ENCODE measurements around the gene SLC25A21.
"Not testable (repeated sequence)": the region's sequence is repeated elsewhere in the genome, so short reads cannot be mapped to it uniquely, and the experiment has no call there.

Gene SLC25A21

GRCh38 chr14:37185670-37186069 is 13.3 kb upstream of the SLC25A21 start:
- no peak for DNase-seq

DNA sequence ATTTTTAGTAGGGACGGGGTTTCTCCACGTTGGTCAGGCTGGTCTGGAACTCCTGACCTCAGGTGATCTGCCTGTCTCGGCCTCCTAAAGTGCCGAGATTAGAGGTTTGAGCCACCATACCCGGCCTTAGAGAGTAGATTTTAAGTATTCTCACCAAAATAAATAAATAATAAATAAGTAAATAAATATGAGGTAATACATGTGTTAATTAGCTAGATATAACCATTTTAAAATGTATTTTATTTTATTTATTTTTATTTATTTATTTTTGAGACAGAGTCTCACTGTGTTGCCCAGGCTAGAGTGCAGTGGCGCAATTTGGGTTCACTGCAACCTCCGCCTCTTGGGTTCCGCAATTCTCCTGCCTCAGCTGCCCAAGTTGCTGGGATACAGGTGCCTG is 12.1 kb upstream of the SLC25A21 start:
- not testable (repeated sequence) for DNase-seq

DNA sequence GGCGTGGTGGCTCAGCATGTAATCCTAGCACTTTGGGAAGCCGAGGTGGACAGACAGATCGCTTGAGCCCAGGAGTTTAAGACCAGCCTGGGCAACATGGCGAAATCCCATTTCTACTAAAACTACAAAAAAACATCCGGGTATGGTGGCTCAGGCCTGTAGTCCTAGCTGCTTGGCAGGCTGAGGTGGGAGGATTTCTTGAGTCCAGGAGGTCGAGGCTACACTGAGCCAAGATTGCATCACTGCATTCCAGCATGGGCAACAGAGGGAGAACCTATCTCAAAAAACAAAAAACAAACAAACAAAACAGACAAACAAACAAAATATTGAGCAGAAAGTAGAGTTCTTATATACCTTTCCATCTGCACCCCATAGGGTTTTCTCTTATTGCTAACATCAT is 9.0 kb upstream of the SLC25A21 start:
- DNase-seq = no peak

GRCh38 chr14:37180886-37181285 is 8.5 kb upstream of the SLC25A21 start:
- not testable (repeated sequence) for DNase-seq

DNA sequence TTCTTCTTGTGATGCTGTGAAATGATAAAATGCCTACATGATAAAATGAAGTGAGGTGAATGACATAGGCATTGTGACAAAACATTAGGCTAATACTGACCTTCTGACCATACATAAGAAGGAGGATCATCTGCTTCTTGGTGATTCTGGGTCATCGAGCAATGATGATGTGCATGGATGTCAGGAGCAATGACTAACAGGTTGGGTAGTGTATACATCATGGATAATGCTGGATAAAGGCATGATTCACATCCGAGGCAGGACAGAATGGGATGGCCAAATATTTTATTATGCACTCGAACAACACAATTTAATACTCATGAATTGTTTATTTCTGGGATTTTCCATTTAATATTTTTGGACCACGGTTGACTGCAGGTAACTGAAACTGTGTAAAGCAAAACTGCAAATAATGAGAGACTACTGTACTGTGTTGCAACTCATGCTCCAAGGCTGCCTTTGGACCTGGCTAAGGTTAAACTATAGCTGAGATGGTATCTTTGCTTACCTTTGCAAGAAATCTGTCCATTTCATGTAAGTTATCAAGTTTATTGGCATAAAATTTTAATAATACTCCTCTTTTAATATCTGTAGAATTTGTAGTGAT is 7.6 kb upstream of the SLC25A21 start:
- DNase-seq = no peak

DNA sequence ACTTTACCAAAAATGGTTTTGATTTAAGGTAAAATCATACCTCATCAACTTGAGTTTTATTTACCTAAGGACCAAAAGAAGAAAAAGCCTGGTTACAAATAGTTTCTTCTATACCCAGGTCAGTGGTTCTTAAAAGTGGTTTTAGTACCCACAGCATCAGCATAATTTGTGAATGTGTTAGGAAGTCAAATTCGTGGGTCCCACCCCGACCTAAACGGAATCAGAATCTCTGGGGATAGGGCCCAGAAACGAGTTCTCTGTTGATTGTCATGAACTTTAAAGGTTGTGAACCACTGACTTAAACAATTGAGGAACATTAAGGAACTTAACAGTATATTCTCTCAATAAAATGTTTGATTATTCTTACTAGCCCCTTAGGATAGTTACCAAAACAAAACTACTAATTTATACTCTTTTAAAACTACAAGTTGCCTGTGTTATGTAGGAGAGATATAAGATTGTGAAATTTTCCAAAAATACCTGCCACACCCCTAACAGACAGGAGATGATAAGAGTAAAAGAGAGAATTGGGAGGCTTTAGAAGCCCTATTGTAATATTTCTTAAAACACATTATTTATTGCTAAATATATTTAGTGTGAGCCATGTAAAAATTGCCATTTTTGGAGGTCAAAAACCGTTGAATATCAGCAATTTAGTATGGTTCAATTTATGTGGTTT is 669 bp upstream of the SLC25A21 start:
- no peak for DNase-seq

DNA sequence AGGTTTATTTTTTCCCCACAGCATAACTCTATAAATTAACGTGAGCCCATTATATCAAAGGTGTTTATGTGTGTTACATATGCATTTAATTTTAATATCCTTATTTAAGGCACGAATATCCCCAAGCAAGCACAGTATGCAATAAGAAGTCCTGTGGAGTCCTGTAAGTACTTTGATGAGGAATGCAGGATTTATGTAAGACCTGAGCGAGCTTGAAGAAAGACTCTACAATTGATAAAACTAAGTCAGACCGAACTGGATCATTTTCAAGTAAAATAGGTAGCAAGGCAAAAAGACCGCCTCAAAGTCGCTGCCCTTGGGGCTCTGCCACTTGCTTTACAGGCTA is 755 bp downstream of the SLC25A21 start:
- DNase-seq = no peak

- no peak for DNase-seq
Measured at GRCh38 chr14:37170993-37171392, 1.4 kb downstream of the SLC25A21 start.

DNA sequence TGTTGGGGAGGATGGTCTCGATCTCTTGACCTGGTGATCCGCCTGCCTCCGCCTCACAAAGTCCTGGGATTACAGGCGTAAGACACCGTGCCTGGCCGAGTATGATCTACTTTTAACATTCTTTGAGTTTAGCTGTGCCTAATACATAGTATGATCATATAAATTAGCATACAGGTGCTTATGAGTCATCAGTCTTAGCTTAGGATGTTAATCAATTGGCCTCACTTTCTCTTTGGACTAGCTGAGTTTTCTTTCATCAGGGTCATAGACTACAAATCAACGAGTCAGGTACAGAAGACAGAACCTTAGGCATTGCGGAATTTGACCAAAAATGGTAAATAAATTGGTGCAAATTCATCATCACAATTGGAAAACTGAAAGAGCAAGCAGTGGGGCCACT is 2.2 kb downstream of the SLC25A21 start:
- DNase-seq = no peak

- no peak for DNase-seq
Measured at GRCh38 chr14:37168721-37169120, 3.7 kb downstream of the SLC25A21 start.

GRCh38 chr14:37167151-37168047 is 5.0 kb downstream of the SLC25A21 start:
- DNase-seq = no peak

DNA sequence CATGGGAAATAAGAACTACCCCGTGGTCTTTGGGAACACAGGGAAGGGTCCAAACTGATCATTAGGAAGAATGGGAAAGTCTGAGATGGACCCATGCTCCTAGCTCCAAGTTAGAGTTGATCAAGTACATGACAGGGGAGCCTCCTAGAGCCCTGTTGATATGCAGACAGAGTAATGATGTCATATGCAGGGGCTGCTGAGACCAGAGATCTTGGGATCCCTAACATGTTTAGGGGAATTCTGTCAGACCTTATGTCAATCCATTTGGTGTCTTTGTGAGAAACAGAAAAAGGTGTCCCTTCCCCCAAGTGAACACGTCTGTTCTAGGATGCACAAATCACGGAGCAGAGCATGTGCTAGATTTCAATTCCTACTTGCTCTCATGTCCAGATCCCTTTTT is 6.6 kb downstream of the SLC25A21 start:
- DNase-seq = no peak

DNA sequence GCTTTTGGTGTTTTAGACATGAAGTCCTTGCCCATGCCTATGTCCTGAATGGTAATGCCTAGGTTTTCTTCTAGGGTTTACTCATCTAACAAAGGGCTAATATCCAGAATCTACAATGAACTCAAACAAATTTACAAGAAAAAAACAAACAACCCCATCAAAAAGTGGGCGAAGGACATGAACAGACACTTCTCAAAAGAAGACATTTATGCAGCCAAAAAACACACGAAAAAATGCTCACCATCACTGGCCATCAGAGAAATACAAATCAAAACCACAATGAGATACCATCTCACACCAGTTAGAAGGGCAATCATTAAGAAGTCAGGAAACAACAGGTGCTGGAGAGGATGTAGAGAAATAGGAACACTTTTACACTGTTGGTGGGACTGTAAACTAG is 10.1 kb downstream of the SLC25A21 start:
- not testable (repeated sequence) for DNase-seq

DNA sequence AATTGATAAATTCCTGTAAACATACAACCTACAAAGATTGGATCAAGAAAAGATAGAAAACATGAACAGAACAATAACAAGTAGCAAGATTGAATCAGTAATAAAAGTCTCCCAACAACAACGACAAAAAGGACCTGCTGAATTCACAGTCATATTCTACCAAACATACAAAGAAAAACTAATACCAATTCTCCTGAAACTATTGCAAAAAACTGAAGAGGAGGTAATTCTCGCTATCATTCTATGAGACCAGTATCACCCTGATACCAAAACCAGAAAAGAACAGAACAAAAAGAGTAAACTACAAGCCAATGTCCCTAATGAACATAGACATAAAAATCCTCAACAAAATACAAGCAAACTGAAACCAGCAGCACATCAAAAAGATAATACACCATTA is 14.4 kb downstream of the SLC25A21 start:
- no peak for DNase-seq

DNA sequence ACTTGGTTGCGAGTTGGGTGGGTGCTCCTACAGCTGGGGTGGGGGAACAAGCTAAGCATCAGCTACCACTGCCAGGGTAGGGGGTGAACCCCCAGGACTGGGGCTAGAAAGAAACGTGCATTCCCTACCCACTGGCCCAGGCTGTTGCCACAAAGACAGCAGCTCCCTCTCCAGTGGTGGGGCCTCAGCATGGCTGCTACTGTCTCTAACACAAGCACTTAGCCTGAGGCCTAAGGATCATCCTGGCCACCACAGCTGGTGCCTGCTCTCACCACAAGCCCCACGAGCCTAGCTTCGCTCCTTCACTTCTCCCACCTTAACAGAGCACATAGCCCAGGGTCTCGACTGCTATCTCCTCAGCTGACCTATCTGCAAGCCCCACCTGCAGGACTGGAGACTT is 18.9 kb downstream of the SLC25A21 start:
- DNase-seq = no peak

GRCh38 chr14:37153005-37153404 is 19.4 kb downstream of the SLC25A21 start:
- DNase-seq = no peak

DNA sequence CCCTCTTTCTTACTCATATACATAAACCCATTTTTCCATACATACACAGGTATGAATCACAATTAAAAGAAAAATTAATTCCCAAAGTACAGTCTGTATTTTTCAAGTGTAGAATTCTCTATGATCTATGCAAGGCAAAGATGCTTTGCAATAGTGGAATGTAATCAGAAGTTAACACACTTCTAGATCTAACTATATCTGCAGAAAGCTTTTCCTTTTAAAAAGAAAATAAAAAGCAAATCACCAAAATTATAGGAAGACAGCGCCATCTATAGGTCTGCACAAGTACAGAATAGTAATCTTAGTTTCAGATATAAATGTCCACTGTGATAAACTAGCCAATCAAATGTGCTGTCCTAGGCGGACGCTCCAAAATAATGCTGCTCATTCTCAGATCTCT is 22.0 kb downstream of the SLC25A21 start:
- DNase-seq = peak; percentile 84

DNA sequence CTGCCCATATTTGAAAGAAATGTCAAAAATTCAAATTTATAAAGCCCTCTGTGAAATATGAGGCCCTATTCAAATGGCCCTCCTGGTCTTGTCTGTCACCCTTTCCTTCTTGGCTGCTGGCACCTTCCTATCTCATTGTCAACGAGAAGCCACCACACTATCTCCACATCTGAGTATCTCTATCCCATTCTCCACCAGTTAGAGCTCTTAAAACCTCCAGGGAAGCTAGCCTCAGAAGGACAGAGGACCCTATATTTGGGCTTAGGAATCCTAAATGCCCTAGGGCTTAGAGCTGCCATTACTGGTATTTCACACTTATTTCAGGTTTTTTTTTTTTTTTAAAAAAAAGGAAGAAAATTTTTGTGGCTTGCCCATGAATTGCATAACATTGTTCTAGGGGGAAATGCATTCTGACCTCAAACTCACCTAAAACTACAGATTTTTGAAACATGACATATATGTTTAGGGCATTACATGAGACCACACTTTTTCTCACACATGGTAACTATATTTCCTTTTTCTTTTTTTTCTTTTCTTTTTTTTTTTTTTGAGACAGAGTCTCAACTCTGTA is 25.0 kb downstream of the SLC25A21 start:
- no peak for DNase-seq

DNA sequence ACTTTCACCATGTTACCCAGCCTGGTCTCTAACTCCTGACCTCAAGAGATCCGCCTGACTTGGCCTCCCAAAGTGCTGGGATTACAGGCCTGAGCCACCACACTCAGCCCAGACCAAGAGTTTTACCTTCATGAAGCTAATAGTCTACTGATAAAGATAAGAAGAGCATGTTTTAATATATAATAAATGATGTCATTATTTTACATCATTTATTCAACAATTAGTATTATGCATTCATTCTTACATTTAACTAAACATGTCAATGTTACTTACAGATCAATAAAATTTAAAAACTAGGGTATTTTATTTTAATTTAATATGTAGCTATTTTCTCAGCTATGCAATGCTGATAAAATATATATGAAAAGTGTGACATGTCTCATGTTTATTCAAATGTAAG is 26.0 kb downstream of the SLC25A21 start:
- not testable (repeated sequence) for DNase-seq

- no peak for DNase-seq
Measured at GRCh38 chr14:37145395-37145794, 27.0 kb downstream of the SLC25A21 start.

DNA sequence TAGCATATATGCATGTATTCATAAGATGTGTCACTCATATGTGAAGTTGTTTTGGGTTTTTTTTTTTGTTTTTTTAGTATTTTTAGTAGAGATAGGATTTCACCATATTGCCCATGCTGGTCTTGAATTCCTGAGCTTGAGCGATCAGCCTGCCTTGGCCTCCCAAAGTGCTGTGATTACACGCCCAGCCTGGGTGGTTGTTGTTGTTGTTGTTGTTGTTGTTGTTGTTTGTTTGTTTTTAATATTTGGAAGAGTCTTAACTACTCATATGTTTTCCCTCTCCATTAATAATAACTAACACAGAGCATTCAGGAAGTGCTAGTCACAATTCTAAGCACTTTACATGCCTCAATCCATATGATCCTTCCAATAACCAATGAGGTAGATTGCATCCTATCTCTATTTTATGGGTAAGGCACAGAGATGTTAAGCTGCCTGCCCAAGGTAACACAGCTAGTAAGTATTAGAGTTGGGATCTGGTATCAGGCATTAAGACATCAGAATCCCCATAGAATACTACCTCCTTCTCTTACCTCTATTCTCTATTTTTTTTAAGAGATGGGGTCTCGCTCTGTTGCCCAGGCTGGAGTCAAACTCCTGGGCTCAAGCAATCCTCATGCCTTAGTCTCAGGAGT is 27.6 kb downstream of the SLC25A21 start:
- no peak for DNase-seq

DNA sequence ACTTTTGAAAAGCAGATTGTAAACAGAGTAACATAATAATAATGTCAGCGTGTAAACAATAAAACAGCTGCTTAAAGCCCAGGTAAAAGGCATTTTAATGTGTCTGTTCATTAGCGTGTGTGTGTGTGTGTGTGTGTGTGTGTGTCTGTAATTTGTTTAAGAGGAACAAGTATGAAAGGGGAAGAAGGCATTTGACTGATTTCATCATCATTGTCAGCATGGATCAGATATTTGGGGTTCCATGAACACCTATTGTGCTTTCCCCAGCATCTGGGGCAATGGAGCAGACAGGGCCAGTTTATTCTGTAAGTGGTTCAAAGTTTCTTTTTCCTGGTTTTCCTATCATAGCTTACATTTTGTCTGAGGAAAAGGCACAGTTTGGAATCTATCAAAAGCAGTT is 28.9 kb downstream of the SLC25A21 start:
- DNase-seq = no peak

- DNase-seq = no peak
Measured at GRCh38 chr14:37142835-37143401, 29.5 kb downstream of the SLC25A21 start.
